HepG2 (cell line): ENCODE measurements around the gene MBOAT7. TPM values are rescaled to one million over a fixed set of nuclear protein-coding genes. Genes with fewer than 3 reads are reported as not detected.
"Not testable (repeated sequence)": the region's sequence is repeated elsewhere in the genome, so short reads cannot be mapped to it uniquely, and the experiment has no call there.

Experiments used
- ATAC-seq: fragments of 200-7000 bp; cut with Tn5 transposase; 3 replicates; pipeline ENCODE4 v1.9.1; 2020; ENCODE audit warnings: mild to moderate bottlenecking, moderate library complexity
- BruUV-seq: library from RNA; stranded (reverse); fragments of 400-500 nt; replicated peaks from 2 replicates; lab custom pipeline; 2021; lab: Mats Ljungman, UMichigan
- CTCF ChIA-PET: fragments of 300-600 bp; formaldehyde crosslinking; extraction: SDS; loops from one replicate; lab custom pipeline; 2021; ENCODE audit warnings: low total read pairs, inconsistent platforms, low intra/inter-chr PET ratio; lab: Yijun Ruan, JAX
- POLR2A ChIA-PET: fragments of 350-600 bp; sonication (Branson Sonifier 250); formaldehyde crosslinking; loops from one replicate; lab custom pipeline; 2020; ENCODE audit warnings: antibody characterized with exemption, inconsistent platforms; lab: Yijun Ruan, JAX
- DNase-seq: peaks from one replicate; pipeline ENCODE4 v3.0.0-alpha.2; 2015; ENCODE audit warnings: low spot score
- FAIRE-seq: peaks from 3 replicates; lab custom pipeline; 2011; peaks lifted over from hg19 to GRCh38; lab: Jason Lieb, UNC
- H2AFZ ChIP-seq: one replicate; pipeline ENCODE4 v1.6.1; 2011; ENCODE audit warnings: low read length, inconsistent platforms
- H3K27ac ChIP-seq: fragments of 300-600 bp; 3 replicates; pipeline ENCODE4 v1.8.0; 2011; ENCODE audit warnings: mixed run types, mild to moderate bottlenecking, mixed read lengths, low read length, inconsistent platforms; ENCODE audit not compliant: insufficient read depth; ENCODE audit errors: extremely low read length
- H3K27me3 ChIP-seq, 2 experiments: fragments of 200-600 bp in 1 of 2; 2 replicates in 1 of 2; 3 replicates in 1 of 2; pipeline versions ENCODE4 v1.6.0 to v1.8.0; 2011; ENCODE audit warnings: low read length in 2 of 2, mild to moderate bottlenecking in 2 of 2, moderate library complexity in 2 of 2, inconsistent platforms in 1 of 2; ENCODE audit not compliant: insufficient read depth in 2 of 2, control insufficient read depth in 1 of 2
- H3K36me3 ChIP-seq, 2 experiments: fragments of 200-600 bp in 1 of 2; replicated peaks in 1 of 2; 2 replicates in 1 of 2; 3 replicates in 1 of 2; pipeline versions ENCODE4 v1.5.1 to v1.8.0; 2011; ENCODE audit warnings: low read length in 2 of 2, inconsistent platforms in 1 of 2; ENCODE audit not compliant: insufficient read depth in 2 of 2, control insufficient read depth in 1 of 2
- H3K4me1 ChIP-seq: 2 replicates; pipeline ENCODE4 v1.5.1; 2012; ENCODE audit warnings: low read length, inconsistent platforms; ENCODE audit not compliant: insufficient read depth
- H3K4me2 ChIP-seq: 2 replicates; pipeline ENCODE4 v1.6.0; 2011; ENCODE audit warnings: low read depth, low read length, inconsistent platforms
- H3K4me3 ChIP-seq, 3 experiments: fragments of 200-600 bp in 1 of 3; sonication (generic), shearing (Covaris generic) in 1 of 3; replicated peaks in 1 of 3; 2 replicates each; pipeline ENCODE4 v1.5.1; 2011 to 2016; ENCODE audit warnings: low read length in 3 of 3, inconsistent platforms in 2 of 3, low read depth in 2 of 3, mild to moderate bottlenecking in 2 of 3, control low read depth in 1 of 3, mixed read lengths in 1 of 3; ENCODE audit not compliant: insufficient read depth in 1 of 3
- H3K79me2 ChIP-seq: one replicate; pipeline ENCODE4 v1.6.1; 2011; ENCODE audit warnings: low read length, inconsistent platforms; ENCODE audit not compliant: insufficient read depth
- H3K9ac ChIP-seq: 2 replicates; pipeline ENCODE4 v1.6.0; 2011; ENCODE audit warnings: mild to moderate bottlenecking, low read depth, low read length, inconsistent platforms; ENCODE audit not compliant: insufficient read depth
- H3K9me3 ChIP-seq: 2 replicates; pipeline ENCODE4 v1.5.1; 2012; ENCODE audit warnings: mild to moderate bottlenecking, low read length
- H4K20me1 ChIP-seq: 2 replicates; pipeline ENCODE4 v1.6.0; 2011; ENCODE audit warnings: inconsistent platforms, mild to moderate bottlenecking, low read length, moderate library complexity; ENCODE audit not compliant: insufficient read depth
- ETV5 ChIP-seq: IDR thresholded peaks from 2 replicates; pipeline ENCODE4 v1.6.1; 2018; ENCODE audit warnings: missing biosample characterization, missing genetic modification reagents, inconsistent platforms, borderline replicate concordance
- FOXM1 ChIP-seq: sonication (generic); formaldehyde crosslinking; IDR thresholded peaks from 2 replicates; pipeline ENCODE4 v1.5.0; 2020; ENCODE audit warnings: missing genetic modification reagents
- HDAC6 ChIP-seq: fragments of 200-600 bp; sonication (generic); IDR thresholded peaks from 2 replicates; pipeline ENCODE4 v1.7.0; 2017; ENCODE audit warnings: mild to moderate bottlenecking, antibody characterized with exemption, low read length, low read depth
- MTA3 ChIP-seq: sonication (generic); formaldehyde crosslinking; IDR thresholded peaks from 2 replicates; pipeline ENCODE4 v1.4.0; 2020; ENCODE audit warnings: missing genetic modification reagents
- ZSCAN22 ChIP-seq: sonication (generic); formaldehyde crosslinking; IDR thresholded peaks from 2 replicates; pipeline ENCODE4 v1.4.0; 2020; ENCODE audit warnings: mild to moderate bottlenecking, missing genetic modification reagents
- WGBS: methylation state at CpG from one replicate; pipeline ENCODE4 v1.1.6; 2017; ENCODE audit warnings: low lambda C conversion rate; 5-methylcytosine and 5-hydroxymethylcytosine counted together
- in situ Hi-C: cut with HindIII; loops from 2 replicates; pipeline ENCODE4 v1.10.0; 2017; ENCODE audit warnings: low pct_unique_long_range_greater_than_20kb; ENCODE audit not compliant: extremely low pct_ligation_motif_present
- intact Hi-C: fragments of 100-400 bp; cut with micrococcal nuclease; formaldehyde crosslinking; loops from one replicate; pipeline ENCODE4 v1.10.0; 2022; ENCODE audit not compliant: unreplicated experiment
- polyA plus RNA-seq, 8 experiments: library from polyadenylated mRNA; depleted of rRNA in 3 of 8; stranded (reverse) in 7 of 8; unstranded in 1 of 8; fragments of >200 nt; fragmentation: Illumina TruSeq in 4 of 8; extraction: Trizol in 4 of 8; gene quantifications; 2 replicates each; pipeline versions ENCODE4 v1.2.1 to v1.2.3, GENCODE V29; 2011 to 2016; ENCODE audit warnings: low read depth in 4 of 8, missing spikeins in 1 of 8, mixed read lengths in 1 of 8; ENCODE audit not compliant: insufficient read depth in 1 of 8
- total RNA-seq, 5 experiments: library from RNA; depleted of rRNA; stranded (reverse); fragments of >200 nt; fragmentation: Illumina TruSeq; extraction: Trizol; gene quantifications; 2 replicates each; pipeline ENCODE4 v1.2.3, GENCODE V29; 2016; ENCODE audit warnings: low read depth in 1 of 5
- TF ChIP-seq, protein P1 (sequence below): sonication (generic); formaldehyde crosslinking; IDR thresholded peaks from 2 replicates; pipeline ENCODE4 v1.5.0; 2020; ENCODE audit warnings: mild to moderate bottlenecking, missing genetic modification reagents, borderline replicate concordance
- TF ChIP-seq, protein P2 (sequence below): sonication (generic); formaldehyde crosslinking; IDR thresholded peaks from 2 replicates; pipeline ENCODE4 v1.4.0; 2020; ENCODE audit warnings: mild to moderate bottlenecking, missing genetic modification reagents

MBOAT7 gene
- total and polyA plus RNA-seq, 2 of the 13 experiments (the other 11 are each of a cell fraction or from before 2014, with no cell fraction given) = 22.2 to 25.5 TPM

GRCh38 chr19:54171736-54172431 lies 17.5 kb downstream of the MBOAT7 start:
- ATAC-seq, FAIRE-seq, DNase-seq, H3K4me2 ChIP-seq, H4K20me1 ChIP-seq, H2AFZ ChIP-seq, H3K4me3 ChIP-seq, CTCF ChIA-PET, BruUV-seq, H3K27ac ChIP-seq, H3K9me3 ChIP-seq, H3K9ac ChIP-seq, H3K27me3 ChIP-seq, H3K79me2 ChIP-seq, intact Hi-C loops, H3K36me3 ChIP-seq, in situ Hi-C loops: not testable (repeated sequence)
- H3K4me1 ChIP-seq = peaks cover 12% of the 10 kb centered on the region; the same call in 1 of the 2 replicates
- TF ChIP-seq ZSCAN22 (CRISPR knock-in tag) = peak; percentile 67
- 75% methylated on average over 6 of the region's 23 CpGs for WGBS
- POLR2A ChIA-PET = interaction anchor here (1.0 to 1.8 kb wide), 3 partner anchors 18 to 19 kb away, joined by 3 to 11 read pairs (median 3); partner anchors contain the start of genes MBOAT7 and TSEN34

GRCh38 chr19:54169149-54169740 lies 20.1 kb downstream of the MBOAT7 start:
- ATAC-seq (no peak), DNase-seq (no peak), FAIRE-seq (no peak)
- Histone ChIP-seq H3K9ac (no peak overlapping the region), H4K20me1 (no peaks in the 10 kb centered on the region), H3K4me3 (no peak overlapping the region), H3K27me3 (no peaks in the 10 kb centered on the region), H2AFZ (no peak overlapping the region), H3K27ac (no peak overlapping the region), H3K9me3 (no peaks in the 10 kb centered on the region), H3K79me2 (no peaks in the 10 kb centered on the region), H3K4me2 (no peak overlapping the region), H3K36me3 (no peaks in the 10 kb centered on the region)
- POLR2A ChIA-PET = interaction anchor here (0.6 kb wide), 1 partner anchor 30 kb away, joined by 3 read pairs; no protein-coding TSS in a partner anchor
- no TSS peak for BruUV-seq
- in situ Hi-C loops (no loop called here), intact Hi-C loops (loop anchor here (2.0 kb wide), 1 partner anchor 62 kb away; no protein-coding TSS in a partner anchor)
- CTCF ChIA-PET = interaction anchor here (1.1 to 1.4 kb wide), 3 partner anchors 62 to 156 kb away, joined by 3 to 18 read pairs (median 7); no protein-coding TSS in a partner anchor
- no peak for TF ChIP-seq MTA3 (CRISPR knock-in tag)
- TF ChIP-seq FOXM1 (CRISPR knock-in tag) = no peak
- TF ChIP-seq ETV5 (CRISPR knock-in tag) = no peak
- TF ChIP-seq HDAC6 = no peak
- TF ChIP-seq, protein P1, sequence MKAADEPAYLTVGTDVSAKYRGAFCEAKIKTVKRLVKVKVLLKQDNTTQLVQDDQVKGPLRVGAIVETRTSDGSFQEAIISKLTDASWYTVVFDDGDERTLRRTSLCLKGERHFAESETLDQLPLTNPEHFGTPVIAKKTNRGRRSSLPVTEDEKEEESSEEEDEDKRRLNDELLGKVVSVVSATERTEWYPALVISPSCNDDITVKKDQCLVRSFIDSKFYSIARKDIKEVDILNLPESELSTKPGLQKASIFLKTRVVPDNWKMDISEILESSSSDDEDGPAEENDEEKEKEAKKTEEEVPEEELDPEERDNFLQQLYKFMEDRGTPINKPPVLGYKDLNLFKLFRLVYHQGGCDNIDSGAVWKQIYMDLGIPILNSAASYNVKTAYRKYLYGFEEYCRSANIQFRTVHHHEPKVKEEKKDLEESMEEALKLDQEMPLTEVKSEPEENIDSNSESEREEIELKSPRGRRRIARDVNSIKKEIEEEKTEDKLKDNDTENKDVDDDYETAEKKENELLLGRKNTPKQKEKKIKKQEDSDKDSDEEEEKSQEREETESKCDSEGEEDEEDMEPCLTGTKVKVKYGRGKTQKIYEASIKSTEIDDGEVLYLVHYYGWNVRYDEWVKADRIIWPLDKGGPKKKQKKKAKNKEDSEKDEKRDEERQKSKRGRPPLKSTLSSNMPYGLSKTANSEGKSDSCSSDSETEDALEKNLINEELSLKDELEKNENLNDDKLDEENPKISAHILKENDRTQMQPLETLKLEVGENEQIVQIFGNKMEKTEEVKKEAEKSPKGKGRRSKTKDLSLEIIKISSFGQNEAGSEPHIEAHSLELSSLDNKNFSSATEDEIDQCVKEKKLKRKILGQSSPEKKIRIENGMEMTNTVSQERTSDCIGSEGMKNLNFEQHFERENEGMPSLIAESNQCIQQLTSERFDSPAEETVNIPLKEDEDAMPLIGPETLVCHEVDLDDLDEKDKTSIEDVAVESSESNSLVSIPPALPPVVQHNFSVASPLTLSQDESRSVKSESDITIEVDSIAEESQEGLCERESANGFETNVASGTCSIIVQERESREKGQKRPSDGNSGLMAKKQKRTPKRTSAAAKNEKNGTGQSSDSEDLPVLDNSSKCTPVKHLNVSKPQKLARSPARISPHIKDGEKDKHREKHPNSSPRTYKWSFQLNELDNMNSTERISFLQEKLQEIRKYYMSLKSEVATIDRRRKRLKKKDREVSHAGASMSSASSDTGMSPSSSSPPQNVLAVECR (CRISPR knock-in tag) = no peak
- TF ChIP-seq, protein P2, sequence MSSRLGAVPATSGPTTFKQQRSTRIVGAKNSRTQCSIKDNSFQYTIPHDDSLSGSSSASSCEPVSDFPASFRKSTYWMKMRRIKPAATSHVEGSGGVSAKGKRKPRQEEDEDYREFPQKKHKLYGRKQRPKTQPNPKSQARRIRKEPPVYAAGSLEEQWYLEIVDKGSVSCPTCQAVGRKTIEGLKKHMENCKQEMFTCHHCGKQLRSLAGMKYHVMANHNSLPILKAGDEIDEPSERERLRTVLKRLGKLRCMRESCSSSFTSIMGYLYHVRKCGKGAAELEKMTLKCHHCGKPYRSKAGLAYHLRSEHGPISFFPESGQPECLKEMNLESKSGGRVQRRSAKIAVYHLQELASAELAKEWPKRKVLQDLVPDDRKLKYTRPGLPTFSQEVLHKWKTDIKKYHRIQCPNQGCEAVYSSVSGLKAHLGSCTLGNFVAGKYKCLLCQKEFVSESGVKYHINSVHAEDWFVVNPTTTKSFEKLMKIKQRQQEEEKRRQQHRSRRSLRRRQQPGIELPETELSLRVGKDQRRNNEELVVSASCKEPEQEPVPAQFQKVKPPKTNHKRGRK (CRISPR knock-in tag) = 0 out of 2 replicates have a peak, but pooled peaks have one; percentile 69
- TF ChIP-seq, all 625 proteins: peak for 1
- peaks cover 12% of the 10 kb centered on the region; the same call in 1 of the 2 replicates for H3K4me1 ChIP-seq
- WGBS = 88% methylated on average over 16 of the region's 21 CpGs
